ENCODE data around the gene PPP2R5C.

The PPP2R5C gene

GRCh38 chr14:101918065-101918989 lies 156.8 kb downstream of the PPP2R5C start:
- TF ChIP-seq CTCF (IDR thresholded peaks at IDR 0.05; ENCODE audit: low read depth, low read length): no peak
- H3K4me3 ChIP-seq (ENCODE audit: low read depth, low read length): no peak overlapping the region
- in situ Hi-C loops (cut with HindIII; ENCODE audit: low sequenced_read_pairs): no loop called here
- DNase-seq (ENCODE audit: low read depth, low spot score): peak; percentile 3

- H3K4me3 ChIP-seq (ENCODE audit: low read depth, low read length): no peak overlapping the region
- DNase-seq (ENCODE audit: low read depth, low spot score): no peak
- in situ Hi-C loops (cut with HindIII; ENCODE audit: low sequenced_read_pairs): no loop called here
- no peak for TF ChIP-seq CTCF (IDR thresholded peaks at IDR 0.05; ENCODE audit: low read depth, low read length)
These were observed 158.8 kb downstream of the PPP2R5C start for GRCh38 chr14:101920271-101920670.

- in situ Hi-C loops (cut with HindIII; ENCODE audit: low sequenced_read_pairs): no loop called here
- H3K4me3 ChIP-seq (ENCODE audit: low read depth, low read length): no peak overlapping the region
- TF ChIP-seq CTCF (IDR thresholded peaks at IDR 0.05; ENCODE audit: low read depth, low read length): no peak
- no peak for DNase-seq (ENCODE audit: low read depth, low spot score)
These were observed 161.4 kb downstream of the PPP2R5C start for GRCh38 chr14:101922866-101923265.

- in situ Hi-C loops (cut with HindIII; ENCODE audit: low sequenced_read_pairs): no loop called here
- no peak for TF ChIP-seq CTCF (IDR thresholded peaks at IDR 0.05; ENCODE audit: low read depth, low read length)
- H3K4me3 ChIP-seq (ENCODE audit: low read depth, low read length): no peak overlapping the region
- DNase-seq (ENCODE audit: low read depth, low spot score): no peak
These were observed 163.6 kb downstream of the PPP2R5C start for GRCh38 chr14:101925152-101925551.

GRCh38 chr14:101926085-101926484 lies 164.6 kb downstream of the PPP2R5C start:
- no peak for DNase-seq (ENCODE audit: low read depth, low spot score)
- H3K4me3 ChIP-seq (ENCODE audit: low read depth, low read length): no peak overlapping the region
- in situ Hi-C loops (cut with HindIII; ENCODE audit: low sequenced_read_pairs): no loop called here
- no peak for TF ChIP-seq CTCF (IDR thresholded peaks at IDR 0.05; ENCODE audit: low read depth, low read length)

GRCh38 chr14:101926620-101927019 lies 165.1 kb downstream of the PPP2R5C start:
- H3K4me3 ChIP-seq (ENCODE audit: low read depth, low read length): no peak overlapping the region
- TF ChIP-seq CTCF (IDR thresholded peaks at IDR 0.05; ENCODE audit: low read depth, low read length): no peak
- in situ Hi-C loops (cut with HindIII; ENCODE audit: low sequenced_read_pairs): no loop called here
- no peak for DNase-seq (ENCODE audit: low read depth, low spot score)
